PFSK-1 (cell line): ENCODE data around the gene PSMA5.

Experiments
- FOXP2 ChIP-seq: optimal IDR thresholded peaks from 2 replicates; pipeline ENCODE3; 2011; ENCODE audit warnings: borderline replicate concordance, control low read depth, inconsistent platforms; ENCODE audit not compliant: insufficient read depth; ENCODE audit errors: extremely low read length, extremely low read depth
- POLR2AphosphoS5 ChIP-seq: IDR thresholded peaks from 2 replicates; pipeline ENCODE4 v1.6.1; 2012; ENCODE audit warnings: low read depth, mild to moderate bottlenecking, control low read depth, low read length, moderate library complexity
- REST ChIP-seq, 2 experiments: IDR thresholded peaks; 2 replicates each; pipeline versions ENCODE4 v1.6.1 to v1.8.0; 2011 to 2012; ENCODE audit warnings: low read depth in 2 of 2, low read length in 2 of 2, control low read depth in 1 of 2, inconsistent platforms in 1 of 2, mild to moderate bottlenecking in 1 of 2, moderate library complexity in 1 of 2; ENCODE audit not compliant: insufficient read depth in 1 of 2
- SIN3A ChIP-seq: IDR thresholded peaks from 2 replicates; pipeline ENCODE4 v1.6.1; 2012; ENCODE audit warnings: mild to moderate bottlenecking, low read length, moderate library complexity, borderline replicate concordance; ENCODE audit not compliant: insufficient read depth
- TAF1 ChIP-seq: IDR thresholded peaks from 2 replicates; pipeline ENCODE4 v1.6.1; 2012; ENCODE audit warnings: low read length, control low read depth, borderline replicate concordance; ENCODE audit not compliant: insufficient read depth

PSMA5 gene

GRCh38 chr1:109383087-109383779, 43.0 kb downstream of the PSMA5 start:
- TF ChIP-seq REST (IDR thresholded peaks at IDR 0.05; ENCODE audit: insufficient read depth in 1 of 2, low read depth in 2 of 2, low read length in 2 of 2) (no peak), TAF1 (no peak), POLR2AphosphoS5 (no peak), FOXP2 (no peak), SIN3A (no peak)

- TF ChIP-seq FOXP2: no peak
- TF ChIP-seq SIN3A: no peak
- TF ChIP-seq TAF1: no peak
- no peak for TF ChIP-seq POLR2AphosphoS5
- no peak for TF ChIP-seq REST (IDR thresholded peaks at IDR 0.05; ENCODE audit: insufficient read depth in 1 of 2, low read depth in 2 of 2, low read length in 2 of 2)
Observed at GRCh38 chr1:109381573-109381972, 44.7 kb downstream of the PSMA5 start.

GRCh38 chr1:109379907-109380306, 46.3 kb downstream of the PSMA5 start:
- TF ChIP-seq POLR2AphosphoS5 (no peak), REST (IDR thresholded peaks at IDR 0.05; ENCODE audit: insufficient read depth in 1 of 2, low read depth in 2 of 2, low read length in 2 of 2) (no peak), SIN3A (no peak), FOXP2 (no peak), TAF1 (no peak)

- TF ChIP-seq SIN3A (no peak), POLR2AphosphoS5 (no peak), REST (IDR thresholded peaks at IDR 0.05; ENCODE audit: insufficient read depth in 1 of 2, low read depth in 2 of 2, low read length in 2 of 2) (no peak), TAF1 (no peak), FOXP2 (no peak)
Observed at GRCh38 chr1:109379422-109379821, 46.8 kb downstream of the PSMA5 start.

- TF ChIP-seq FOXP2: no peak
- no peak for TF ChIP-seq SIN3A
- TF ChIP-seq POLR2AphosphoS5: no peak
- TF ChIP-seq TAF1: no peak
- no peak for TF ChIP-seq REST (IDR thresholded peaks at IDR 0.05; ENCODE audit: insufficient read depth in 1 of 2, low read depth in 2 of 2, low read length in 2 of 2)
Observed at GRCh38 chr1:109377698-109378097, 48.5 kb downstream of the PSMA5 start.
